ENCODE measurements around the gene VSX1.

Gene VSX1

DNA sequence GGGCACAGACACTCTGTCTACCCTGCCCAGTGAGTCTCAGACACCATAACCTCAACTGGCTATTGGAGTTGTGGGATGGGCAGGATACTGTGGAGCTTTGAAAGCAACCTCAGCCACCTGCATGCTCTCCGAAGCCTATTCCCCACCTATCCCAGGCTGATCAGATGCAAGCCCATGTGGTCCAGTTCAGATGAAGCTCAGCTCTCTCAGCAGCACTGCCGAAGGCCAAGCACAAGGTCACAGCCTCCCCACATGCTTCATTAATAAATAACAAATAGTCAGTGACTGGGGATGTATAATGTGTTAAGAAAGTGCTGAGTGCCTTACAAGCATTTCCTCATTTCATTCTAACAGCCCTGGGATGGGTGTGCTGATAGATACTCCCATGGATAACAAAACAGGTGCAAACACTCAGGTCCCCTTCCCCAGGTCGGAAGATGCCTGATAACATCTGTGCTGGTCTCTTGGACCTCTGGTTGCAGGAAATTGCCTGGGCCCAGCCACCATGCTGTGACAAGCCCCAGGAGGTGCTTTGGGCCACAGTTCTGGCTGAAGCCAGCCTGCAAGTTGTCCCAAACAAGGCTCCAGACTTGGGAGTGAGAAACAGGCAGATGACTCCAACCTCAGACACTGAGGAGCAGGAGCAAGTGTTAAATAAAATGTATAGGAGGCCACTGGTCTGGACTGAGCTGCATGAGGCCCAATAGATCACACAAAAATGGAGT lies 27.7 kb downstream of the VSX1 start:
- no peak for DNase-seq (ENCODE audit: extremely low read depth, low read depth)
- no peak overlapping the region for H3K4me3 ChIP-seq (replicated peaks; ENCODE audit: low read depth, low read length)
- TF ChIP-seq, protein P1, sequence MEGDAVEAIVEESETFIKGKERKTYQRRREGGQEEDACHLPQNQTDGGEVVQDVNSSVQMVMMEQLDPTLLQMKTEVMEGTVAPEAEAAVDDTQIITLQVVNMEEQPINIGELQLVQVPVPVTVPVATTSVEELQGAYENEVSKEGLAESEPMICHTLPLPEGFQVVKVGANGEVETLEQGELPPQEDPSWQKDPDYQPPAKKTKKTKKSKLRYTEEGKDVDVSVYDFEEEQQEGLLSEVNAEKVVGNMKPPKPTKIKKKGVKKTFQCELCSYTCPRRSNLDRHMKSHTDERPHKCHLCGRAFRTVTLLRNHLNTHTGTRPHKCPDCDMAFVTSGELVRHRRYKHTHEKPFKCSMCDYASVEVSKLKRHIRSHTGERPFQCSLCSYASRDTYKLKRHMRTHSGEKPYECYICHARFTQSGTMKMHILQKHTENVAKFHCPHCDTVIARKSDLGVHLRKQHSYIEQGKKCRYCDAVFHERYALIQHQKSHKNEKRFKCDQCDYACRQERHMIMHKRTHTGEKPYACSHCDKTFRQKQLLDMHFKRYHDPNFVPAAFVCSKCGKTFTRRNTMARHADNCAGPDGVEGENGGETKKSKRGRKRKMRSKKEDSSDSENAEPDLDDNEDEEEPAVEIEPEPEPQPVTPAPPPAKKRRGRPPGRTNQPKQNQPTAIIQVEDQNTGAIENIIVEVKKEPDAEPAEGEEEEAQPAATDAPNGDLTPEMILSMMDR (IDR thresholded peaks at IDR 0.05; ENCODE audit: low read depth, low read length, missing control alignments), result no peak

DNA sequence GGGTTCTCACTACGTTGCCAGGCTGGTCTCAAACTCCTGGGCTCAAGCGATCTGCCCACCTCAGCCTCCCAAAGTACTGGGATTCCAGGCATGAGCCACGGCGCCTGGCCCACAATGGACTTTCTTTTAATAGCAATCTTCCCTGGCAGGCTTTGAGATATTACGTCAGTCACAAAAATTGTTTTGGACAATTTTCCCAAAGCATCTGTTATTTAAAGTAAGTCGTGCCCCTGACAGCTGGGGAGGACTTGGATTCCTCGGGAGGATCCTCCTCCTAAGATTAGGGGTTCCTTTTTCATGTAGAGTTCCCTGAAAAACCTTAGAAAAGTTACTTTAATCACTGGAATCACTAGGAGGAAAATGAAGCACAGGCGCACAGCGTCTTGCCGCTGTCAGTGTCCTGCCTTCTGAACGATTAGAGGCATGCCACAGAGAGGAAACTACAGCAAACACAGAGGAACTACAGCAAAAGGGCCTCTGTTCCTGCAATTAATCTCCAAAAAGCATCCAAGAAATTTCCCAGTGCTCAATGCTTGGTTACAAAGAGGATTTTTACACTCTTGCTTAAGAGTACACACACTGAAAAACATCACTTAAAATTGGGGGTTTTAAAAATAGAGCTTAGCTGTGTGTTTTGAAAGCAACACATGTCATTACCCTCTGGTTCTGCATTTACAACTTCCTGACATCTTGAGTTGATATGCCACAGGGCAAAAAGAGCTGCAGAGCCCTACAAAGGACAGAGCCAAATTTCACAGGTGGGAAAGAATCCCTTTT lies 28.5 kb downstream of the VSX1 start:
- TF ChIP-seq, protein P1 (IDR thresholded peaks at IDR 0.05; ENCODE audit: low read depth, low read length, missing control alignments), result no peak

DNA sequence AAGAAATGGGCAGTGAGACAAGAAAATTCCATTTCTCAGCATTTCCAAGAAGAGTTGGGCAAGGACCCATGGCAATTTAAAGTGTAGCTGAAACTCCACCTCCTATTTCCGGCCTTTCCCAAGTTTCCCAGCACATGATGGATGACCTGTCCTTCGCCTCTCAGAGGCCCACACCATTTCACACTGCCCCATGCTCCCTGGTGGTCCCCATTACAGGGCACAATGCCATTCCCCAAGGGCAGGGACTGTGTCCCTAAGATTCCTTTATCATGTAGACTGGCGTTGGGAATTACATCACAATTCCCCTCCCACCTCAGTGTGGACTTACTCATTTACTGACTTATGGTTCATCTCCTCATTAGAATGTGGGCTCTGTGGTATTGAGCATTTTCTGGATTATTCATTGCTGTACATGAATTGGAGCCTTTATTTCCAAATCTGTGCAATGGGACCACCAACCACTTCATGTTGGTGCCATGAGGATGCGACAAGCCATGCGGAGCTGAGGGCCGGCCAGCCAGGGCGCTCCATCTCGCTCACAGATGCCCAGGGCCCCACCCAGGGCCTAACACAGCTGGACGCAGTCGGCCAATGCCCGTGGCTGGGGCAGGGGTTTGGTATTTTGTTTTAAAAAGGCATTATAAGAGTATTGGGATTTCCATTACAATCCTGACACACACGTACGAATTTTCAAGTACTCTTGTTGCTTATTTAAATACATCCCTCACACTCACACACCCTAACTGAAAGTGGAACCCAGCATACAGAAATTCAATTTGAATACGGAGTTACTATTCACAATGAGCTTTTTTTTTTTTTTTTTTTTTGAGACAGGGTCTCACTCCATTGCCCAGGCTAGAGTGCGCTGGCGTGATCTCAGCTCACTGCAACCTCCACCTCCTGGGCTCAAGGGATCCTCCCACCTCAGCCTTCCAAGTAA lies 29.4 kb downstream of the VSX1 start:
- TF ChIP-seq, protein P1 (IDR thresholded peaks at IDR 0.05; ENCODE audit: low read depth, low read length, missing control alignments), result no peak
- no peak for DNase-seq (ENCODE audit: extremely low read depth, low read depth)
- H3K4me3 ChIP-seq (replicated peaks; ENCODE audit: low read depth, low read length), result no peak overlapping the region

More for the DNA sequence above, 28.5 kb downstream of the VSX1 start:
- DNase-seq (ENCODE audit: extremely low read depth, low read depth), result no peak
- no peak overlapping the region for H3K4me3 ChIP-seq (replicated peaks; ENCODE audit: low read depth, low read length)

DNA sequence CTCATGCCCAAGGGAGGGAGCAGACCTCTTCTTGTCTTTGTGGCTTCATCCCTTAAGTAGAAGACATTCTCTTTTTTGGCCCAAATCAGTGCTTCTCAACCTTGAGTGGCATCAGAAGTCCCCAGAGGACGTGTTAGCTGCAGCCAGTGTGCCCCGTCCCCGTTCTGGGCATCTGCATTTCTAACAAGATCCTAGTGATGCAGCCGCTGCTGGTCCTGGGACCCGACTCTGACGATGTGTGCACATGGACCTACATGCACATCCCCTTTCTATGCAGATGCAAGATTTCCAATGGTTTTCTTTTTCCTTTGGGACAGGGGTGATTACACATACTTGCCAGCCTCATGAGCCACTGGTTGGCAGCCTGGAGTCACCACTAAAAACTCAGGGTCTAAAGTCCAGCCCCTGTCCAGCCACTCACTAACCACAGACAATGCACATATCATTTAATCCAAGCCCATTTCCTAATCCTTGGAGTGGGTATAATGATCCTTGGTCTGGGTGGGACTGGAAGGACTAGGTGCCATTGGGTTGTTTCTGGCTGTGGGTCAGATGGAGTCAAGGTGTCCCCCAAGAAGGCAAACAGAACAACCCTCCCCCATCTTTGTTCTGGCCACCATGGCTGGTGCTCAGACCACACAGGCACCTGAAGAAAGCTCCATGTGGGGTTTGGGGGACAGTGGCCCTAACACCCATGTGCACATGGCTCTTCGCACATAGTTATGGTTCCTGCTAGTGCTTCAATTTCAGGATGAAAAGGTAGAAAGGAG lies 30.4 kb downstream of the VSX1 start:
- DNase-seq (ENCODE audit: extremely low read depth, low read depth), result no peak
- TF ChIP-seq, protein P1 (IDR thresholded peaks at IDR 0.05; ENCODE audit: low read depth, low read length, missing control alignments), result no peak
- H3K4me3 ChIP-seq (replicated peaks; ENCODE audit: low read depth, low read length), result no peak overlapping the region

DNA sequence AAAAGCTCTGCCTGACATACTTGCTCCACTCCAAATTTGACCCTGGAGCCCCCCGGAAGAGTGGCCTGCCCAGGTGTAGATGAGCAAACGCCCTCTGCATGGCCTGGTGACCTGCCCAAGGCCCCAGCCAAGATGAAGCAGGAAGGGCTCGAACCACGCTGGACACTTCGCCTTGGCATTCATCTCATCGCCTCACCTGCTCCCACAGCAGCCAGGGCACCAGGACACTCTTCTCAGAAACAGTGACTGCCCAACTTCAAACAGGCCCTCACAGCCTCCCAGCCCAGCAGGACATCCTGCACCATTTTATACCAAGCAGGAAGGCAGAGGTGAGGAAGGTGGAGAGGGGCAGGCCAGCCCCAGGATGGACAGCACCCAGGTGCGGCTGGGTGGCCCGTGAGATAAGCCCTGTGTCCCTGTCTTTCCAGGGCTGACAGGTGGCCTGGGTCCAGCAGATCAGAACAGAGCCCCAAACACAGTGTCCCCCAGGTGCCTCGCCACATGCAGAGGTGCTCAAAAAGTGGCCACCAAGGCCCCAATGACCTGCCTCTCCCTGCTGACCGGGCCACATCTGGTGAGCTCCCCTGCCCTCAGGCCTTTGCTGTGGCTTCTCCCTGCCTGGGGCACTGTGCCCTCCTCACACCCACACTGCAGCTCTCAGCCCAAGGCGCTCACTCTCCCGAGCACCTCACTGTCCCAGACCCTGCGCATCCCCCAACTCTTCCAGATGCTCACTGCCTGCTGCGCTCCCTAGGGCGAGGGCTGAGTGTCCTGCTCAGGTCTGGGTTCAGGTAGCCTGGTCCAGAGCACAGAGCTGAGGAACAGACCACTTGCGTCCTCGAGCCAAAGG lies 31.2 kb downstream of the VSX1 start:
- no peak overlapping the region for H3K4me3 ChIP-seq (replicated peaks; ENCODE audit: low read depth, low read length)
- TF ChIP-seq, protein P1 (IDR thresholded peaks at IDR 0.05; ENCODE audit: low read depth, low read length, missing control alignments), result no peak
- DNase-seq (ENCODE audit: extremely low read depth, low read depth), result no peak
